Stimulated activated CD4-positive, alpha-beta T cell treated with anti-CD3 and anti-CD28 coated beads, Interleukin-2, amount 100 ng/mL, for 4 hours (primary cell): Measurements from ENCODE around the gene ALKBH5.

Source experiments
- DNase-seq: peaks from one replicate; pipeline ENCODE4 v3.0.0-alpha.2; 2020; ENCODE audit warnings: low read depth

Gene ALKBH5

DNA sequence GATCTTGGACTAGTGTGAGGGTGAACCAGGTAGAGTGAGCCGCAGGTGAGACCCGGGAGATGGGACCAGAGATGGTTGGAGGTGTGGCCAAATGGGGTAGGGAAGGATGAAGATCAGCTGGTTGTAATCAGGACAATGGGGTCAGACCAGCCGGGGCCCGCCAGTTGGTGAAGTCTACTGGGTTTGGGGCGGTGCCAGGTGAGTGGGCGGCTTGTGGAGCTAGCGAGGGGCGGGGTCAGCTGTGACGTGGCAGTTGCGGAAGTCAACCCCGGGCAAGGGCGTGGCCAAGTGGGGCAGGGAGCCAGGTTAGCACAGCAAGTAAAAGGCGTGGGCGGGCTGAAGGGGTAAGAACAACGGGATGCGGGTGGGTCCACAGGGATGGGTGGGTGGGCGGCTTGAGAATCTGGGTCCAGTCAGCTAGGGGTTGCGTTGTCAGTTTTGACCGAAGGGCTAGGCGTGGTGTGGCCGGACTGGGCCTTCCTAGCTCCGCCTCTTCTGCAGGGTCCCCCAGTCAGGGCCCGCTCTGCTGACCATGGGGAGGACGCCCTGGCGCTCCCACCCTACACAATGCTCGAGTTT lies 25.5 kb upstream of the ALKBH5 start:
- peak; percentile 95 for DNase-seq

DNA sequence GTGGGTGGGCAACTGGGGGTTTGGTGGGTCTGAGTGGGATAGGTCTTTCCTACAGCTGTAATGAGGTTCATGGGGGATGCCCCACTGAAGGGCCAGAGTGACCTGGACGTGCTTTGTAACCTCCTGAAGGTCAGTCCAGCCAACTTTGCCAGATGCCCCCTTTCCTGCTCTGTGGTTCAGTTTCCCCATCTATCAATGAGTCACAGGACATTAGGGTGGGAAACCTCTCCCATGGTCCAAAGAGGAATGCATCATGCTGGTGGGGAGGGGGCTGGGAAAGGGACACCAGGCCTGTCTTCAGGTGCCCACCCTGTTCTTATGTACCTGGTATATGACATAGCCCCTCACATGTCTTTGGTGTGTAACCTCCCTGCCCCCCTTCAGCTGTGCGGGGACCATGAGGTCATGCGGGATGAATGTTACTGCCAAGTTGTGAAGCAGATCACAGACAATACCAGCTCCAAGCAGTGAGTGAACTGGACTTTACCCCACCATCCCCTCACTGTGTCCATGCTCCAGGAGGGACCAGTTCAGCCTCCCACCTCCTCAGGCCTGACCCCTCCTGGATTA lies 24.0 kb upstream of the ALKBH5 start:
- DNase-seq: no peak

DNA sequence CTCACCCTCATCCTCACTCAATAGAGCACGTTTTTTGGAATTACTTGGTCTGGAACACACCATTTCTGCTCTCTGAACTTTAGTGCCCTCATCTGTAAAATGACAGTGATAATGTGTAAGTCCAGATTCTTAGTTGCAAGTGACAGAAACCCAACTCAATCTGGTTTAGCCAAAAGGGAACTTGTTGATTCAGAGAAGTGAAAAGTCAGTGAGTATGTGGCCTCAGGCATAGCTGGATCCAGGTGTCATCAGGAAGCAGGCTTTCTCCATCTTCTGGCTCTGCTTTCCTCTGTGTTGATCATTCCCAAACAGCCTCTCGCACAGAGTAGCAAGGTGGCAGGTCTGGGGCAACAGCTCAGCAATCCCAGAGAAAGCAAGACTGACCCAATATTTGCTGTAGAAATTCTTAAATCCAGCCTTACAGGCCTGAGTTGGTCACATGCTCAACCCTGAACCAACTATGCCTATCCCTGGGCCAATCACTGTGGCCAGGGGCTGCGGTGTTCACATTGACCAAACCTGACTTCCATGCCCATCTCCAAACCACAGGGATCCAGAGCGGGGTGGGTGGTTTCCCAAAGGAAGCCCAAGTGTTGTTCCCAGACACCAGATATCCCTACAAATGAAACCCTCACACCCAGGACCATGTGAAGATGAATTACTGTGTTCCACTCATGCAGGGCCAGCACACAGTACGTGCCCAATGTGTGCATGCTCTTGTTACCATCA lies 23.3 kb upstream of the ALKBH5 start:
- DNase-seq: no peak

DNA sequence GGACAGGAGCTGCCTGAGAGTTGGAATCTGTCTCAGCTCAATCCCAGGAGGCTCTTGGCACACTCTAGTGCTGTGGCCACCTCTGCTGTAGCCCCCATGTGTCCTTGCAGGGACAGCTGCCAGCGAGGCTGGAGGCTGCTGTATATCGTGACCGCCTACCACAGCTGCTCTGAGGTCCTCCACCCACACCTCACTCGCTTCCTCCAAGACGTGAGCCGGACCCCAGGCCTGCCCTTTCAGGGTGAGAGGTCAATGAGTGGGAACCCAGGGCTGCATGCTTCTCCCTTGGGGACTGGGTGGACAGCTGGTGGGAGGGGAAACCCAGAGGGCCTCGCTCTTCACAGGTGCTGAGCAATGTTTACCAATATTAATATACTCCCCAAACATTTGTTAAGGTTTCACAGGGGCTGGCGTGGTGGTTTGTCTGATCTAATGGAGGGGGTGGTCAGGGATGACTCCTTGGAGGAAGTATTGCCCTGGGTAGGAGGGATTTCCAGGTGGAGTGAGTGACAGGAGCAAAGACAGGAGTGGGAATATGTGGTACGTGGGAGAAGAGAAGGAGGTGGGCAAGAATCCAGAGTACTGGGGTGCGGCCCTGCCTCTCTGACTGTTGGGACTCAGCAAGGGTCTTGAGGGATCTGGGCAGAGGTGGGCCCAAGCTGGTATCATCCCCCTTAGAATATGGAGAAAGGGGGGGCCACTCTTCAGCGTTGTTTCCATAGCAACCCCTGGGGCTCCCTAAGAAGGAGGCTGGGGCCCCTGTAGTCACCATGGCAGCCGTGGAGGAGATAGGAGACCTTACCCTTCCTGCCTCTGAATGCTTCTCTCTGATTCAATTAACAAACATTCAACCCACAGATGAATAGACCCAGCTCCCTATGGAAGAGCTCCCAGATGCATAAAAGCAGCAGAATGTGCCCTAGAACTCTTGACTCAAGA lies 22.2 kb upstream of the ALKBH5 start:
- no peak for DNase-seq

DNA sequence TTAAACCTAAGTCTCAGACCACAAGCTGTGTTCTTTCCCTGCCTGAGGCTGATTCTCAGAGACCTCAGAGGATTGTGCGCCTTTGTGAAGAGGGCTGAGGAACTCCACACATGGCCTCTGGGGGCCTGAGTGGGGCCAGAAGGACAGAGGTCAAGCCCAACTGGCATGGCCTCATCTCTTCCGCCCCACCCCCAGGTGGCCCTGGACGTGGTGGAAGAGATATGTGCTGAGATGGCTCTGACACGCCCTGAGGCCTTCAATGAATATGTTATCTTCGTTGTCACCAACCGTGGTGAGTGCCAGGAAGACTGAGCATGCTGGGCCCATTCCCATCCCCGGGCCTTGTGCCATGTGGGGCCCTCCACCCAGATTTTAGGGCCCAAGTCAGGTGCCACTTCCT lies 20.1 kb upstream of the ALKBH5 start:
- no peak for DNase-seq

DNA sequence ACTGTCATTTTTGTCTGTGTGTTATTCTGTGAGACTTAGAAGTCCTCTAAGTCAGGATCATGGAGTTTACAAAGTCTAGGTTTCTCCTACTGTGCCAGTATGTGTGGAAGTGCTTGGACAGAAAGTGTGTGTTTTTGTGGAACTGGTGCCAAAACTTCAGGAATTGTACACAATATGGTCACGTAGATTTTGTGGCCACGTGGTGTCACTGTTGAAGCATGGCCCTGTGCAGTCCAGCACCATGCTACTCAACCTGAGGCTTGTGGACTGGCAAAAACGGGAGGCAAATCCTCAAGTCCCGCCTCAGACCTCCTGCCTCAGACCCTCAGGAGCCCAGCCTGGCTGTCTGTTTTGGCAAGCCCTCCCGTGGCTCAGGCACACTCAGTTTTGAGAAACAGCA lies 16.7 kb upstream of the ALKBH5 start:
- DNase-seq: no peak

DNA sequence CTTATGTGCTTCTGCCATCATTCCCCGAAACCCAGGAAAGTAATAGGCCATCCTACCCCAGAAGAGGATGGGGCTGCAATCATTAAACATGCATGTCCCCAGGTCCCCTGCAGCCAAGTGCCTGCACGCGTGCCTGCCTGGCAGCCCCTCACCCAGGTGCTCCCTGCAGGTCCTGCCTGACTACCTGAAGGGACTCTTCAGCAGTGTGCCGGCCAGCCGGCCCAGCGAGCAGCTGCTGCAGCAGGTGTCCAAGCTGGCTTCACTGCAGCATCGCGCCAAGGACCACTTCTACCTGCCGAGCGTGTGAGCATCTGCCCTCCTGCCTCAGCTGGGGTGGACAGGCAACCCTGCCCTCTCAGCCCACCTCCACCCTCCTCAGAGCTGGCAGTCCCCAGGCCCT lies 16.2 kb upstream of the ALKBH5 start:
- DNase-seq: no peak

DNA sequence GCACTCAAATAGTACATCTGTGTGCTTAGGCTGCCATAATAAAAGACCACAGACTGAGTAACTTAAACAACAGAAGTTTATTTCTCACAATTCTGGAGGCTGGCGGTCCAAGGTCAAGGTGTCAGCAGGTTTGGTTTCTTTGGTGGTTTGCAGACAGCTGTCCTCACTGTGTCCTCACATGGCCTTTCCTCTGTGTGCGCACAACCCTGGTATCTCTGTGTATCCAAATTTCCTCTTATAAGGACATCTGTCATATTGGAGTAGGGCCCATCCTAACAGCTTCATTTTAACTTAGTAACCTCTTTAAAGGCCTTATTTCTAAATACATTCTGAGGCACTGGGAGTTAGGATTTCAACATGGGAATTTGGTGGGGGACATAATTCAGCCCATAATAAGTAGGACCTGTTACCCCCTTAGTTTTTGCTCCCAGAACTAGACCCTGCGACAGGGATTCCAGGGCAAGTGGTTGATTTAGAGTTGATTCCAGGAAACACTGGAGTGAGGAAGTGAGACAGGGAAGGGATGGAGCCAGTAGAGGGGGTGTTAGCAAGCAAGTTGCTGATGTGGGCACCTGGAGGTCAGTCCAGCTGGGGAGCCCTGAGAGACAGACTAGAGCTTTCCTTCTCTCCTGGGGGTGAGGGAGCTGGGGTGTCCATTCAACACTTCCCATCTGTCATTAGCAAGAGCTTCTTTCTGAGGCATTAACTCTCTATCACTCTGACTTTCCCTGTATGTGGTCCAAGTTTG lies 10.9 kb upstream of the ALKBH5 start:
- DNase-seq: no peak

DNA sequence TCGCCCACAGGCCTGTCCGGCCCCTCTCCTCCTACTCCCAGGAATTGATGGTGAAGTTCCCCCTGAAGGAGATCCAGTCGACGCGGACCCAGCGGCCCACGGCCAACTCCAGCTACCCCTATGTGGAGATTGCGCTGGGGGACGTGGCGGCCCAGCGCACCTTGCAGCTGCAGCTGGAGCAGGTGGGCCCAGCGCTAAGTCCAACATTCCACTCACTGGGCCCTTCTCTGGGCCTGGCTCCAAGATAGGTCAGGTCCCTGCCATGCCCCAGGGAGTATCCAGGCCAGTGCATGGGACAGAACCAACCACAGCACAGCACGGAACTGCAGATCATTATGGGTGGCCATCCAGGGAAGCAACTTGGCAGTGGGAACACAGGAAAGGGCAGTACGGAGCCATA lies 9.9 kb upstream of the ALKBH5 start:
- no peak for DNase-seq

DNA sequence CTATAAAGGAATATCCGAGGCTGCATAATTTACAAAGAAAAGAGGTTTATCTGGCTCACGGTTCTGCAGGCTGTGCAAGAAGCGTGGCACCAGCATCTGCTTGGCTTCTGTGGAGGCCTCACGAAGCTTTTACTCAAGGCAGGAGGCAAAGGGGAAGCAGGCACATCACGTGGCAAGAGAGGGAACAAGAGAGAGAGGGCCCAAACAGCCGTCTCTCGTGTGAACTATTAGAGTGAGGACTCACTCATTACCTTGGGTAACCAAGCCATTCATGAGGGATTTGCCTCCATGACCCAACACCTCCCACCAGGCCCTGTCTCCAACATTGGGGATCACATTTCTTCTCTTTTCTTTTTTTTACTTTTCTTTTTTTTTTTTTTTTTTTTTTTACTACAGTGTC lies 7.5 kb upstream of the ALKBH5 start:
- DNase-seq: no peak

DNA sequence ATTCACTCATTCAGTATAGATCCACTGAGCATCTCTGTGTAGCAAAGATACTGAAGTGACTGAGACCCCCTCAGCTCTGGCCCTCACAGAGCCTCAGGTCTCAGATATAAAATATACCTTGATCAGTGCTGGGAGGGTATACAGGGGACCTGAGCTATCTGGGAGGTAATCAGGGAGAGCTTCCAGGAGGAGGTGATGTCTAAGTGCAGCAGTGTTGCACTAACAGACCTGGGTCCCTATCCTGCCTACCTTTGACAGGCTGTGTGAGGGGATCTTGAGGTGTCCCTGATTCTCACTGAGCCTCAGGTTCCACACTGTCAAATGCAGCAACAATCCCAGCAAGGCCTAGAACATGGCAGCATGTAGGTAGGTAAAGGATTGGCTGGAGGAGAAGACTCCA lies 6.5 kb upstream of the ALKBH5 start:
- DNase-seq: no peak

DNA sequence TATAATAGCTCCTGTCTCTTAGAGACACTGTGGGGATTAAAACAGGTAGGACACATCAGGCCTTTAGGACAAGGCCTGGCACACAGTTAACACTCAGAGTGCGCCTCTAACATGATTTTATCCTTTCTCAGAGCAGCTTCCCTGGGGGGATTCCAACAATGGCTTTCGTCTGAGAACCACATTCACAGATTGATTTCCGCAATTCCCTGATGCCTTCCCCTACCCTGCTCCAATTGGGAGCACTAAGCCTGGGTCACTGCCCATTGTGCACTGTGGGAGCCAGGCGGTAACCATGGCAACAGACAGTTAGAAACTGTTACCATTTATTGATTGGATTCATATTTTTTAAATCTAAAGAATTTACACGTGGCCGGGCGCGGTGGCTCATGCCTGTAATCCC lies 5.9 kb upstream of the ALKBH5 start:
- DNase-seq: no peak

DNA sequence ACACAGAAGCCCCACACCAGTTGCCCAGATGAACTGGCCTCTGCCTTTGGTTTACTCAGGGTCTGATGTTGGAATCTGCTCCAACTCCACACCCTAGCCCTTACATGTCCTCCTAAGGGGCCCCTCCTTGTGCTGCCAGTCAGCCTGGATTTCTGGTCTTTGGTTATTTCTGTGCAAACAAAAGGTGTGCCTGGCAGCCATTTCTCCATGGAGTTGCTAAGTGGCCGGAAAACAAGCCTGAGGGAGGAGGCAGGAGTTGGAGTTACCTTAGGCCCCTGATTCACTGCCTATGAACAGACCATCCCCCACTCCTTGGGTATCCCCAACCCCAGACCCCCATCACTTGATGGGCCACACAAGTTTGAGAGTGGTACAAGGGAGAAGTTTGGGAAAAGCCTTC lies 4.4 kb upstream of the ALKBH5 start:
- DNase-seq: no peak

DNA sequence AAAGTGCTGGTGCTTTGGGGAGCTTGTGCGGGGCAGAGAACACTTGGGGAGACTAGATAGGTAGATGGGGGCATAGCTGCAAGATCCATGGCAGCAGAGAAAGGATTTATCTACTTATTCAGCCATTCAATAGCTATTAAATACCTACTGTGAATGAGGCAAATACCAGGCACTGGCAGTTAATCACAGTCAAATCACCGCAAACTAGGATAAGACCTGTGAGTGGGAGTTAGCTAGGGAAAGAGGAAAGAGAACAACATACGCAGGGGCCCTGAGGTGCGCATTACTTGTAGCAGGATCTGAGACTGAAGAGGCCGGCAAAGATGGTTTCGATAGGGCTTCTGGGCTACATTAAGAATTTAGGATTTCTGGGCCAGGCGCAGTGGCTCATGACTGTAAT lies 3.8 kb upstream of the ALKBH5 start:
- no peak for DNase-seq

DNA sequence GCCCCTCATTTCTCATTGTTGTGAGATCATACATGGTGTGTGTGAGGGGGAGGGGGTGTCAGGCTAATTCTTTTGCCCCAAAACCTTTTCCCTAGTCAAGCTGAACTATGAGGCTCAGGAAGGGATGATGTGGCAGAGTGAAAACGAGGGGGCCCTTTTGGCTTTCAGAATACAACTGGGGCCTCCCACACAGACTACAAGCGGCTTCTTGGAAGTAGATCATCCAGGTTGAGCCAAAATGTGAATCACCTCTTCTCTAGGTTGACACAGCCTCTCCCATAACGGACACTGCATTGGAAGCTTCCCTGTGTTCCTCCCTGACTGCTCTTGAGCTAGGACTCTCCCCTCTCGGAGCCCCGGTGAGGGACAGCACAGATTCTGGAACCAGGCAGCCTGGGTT lies 2.3 kb upstream of the ALKBH5 start:
- DNase-seq: no peak

DNA sequence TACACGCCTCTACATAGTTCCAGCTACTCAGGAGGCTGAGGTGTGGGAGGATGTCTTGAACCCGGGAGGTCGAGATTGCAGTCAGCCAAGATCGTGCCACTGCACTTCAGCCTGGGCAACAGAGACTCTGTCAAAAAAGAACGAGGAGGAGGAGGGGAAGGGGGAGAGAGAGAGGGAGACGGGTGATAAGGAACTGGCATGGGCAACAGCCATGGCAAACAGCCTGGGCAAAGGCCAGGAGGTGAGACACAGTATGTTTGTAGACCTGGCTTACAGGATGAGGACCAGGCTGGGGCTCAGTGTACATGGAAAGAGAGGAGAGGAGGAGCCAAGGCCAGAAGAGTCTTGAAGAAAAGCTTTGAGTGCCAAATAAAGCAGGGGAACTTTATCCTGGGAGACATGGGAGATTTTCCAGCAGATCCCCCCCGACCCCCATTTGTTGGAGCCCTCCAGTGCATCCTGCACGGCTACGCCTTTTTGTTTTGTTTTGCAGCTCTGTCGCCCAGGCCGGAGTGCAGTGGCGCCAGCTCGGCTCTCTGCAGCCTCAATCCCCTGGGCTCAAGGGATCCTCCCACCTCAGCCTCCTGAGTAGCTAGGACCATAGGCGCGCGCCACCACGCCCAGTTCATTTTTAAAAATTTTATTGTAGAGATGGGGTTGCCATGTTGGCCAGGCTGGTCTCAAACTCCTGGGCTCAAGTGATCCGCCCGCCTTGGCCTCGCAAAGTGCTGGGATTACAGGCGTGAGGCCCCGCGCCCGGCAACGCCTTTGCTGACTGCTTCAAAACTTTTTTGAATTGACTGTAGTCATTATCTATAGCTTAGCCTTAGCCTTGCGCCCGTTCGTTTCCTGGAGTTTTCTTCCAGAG lies 1.3 kb upstream of the ALKBH5 start:
- no peak for DNase-seq

DNA sequence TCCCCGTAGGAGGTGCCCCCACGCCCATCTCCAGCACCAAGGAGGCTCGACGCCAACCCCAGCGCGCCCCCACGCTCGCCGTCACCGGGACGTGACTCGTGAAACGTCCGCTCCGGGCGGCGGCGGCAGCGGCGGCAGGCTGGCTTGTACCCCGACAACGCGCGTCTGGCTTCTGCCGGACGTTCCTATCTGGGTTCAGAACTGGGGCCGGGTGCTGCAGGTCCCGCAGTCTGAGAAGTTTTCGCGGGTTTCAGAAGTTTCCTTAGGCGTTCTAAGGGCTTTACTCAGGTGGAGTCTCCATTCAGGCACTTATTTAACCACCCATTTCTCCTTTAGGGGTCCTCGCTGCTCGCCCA lies 672 bp upstream of the ALKBH5 start:
- peak; percentile 78 for DNase-seq

DNA sequence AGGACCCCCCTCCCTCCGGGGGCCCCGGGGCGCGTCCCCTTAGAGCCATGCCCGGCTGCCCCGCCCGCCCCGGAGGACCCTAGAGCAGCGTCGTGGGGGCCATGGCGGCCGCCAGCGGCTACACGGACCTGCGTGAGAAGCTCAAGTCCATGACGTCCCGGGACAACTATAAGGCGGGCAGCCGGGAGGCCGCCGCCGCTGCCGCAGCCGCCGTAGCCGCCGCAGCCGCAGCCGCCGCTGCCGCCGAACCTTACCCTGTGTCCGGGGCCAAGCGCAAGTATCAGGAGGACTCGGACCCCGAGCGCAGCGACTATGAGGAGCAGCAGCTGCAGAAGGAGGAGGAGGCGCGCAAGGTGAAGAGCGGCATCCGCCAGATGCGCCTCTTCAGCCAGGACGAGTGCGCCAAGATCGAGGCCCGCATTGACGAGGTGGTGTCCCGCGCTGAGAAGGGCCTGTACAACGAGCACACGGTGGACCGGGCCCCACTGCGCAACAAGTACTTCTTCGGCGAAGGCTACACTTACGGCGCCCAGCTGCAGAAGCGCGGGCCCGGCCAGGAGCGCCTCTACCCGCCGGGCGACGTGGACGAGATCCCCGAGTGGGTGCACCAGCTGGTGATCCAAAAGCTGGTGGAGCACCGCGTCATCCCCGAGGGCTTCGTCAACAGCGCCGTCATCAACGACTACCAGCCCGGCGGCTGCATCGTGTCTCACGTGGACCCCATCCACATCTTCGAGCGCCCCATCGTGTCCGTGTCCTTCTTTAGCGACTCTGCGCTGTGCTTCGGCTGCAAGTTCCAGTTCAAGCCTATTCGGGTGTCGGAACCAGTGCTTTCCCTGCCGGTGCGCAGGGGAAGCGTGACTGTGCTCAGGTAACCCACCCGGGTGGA lies 759 bp downstream of the ALKBH5 start:
- DNase-seq: peak; percentile 72

DNA sequence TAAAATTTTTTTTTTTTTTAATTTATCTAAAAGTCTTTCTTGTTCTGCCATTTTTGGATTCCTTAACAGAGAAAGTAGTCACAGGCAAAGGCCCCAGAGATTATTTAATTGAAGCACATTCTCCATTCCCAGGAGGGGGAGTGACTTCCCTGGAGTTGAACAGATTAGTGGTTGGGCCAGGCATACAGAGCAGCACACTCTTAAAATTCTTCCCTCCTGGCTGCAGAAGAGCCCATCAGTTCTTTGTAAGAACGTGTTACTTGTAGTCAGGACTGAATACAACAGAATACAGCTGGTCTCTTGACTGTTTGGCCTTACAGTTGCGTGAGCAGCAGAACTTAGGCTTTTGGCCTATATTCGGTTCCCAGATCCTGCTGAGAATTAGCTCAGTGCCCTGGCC lies 1.8 kb downstream of the ALKBH5 start:
- no peak for DNase-seq
